WI38 (cell line): Measurements from ENCODE around the gene IFIT1B.

Experiments used
- H3K4me3 ChIP-seq: 2 replicates; pipeline ENCODE4 v1.5.1; 2011; ENCODE audit warnings: low read depth, mild to moderate bottlenecking, control low read depth, low read length
- TF ChIP-seq, protein P1 (sequence below): IDR thresholded peaks from 2 replicates; pipeline ENCODE4 v1.5.1; 2012; ENCODE audit warnings: low read depth, mild to moderate bottlenecking, control low read depth, low read length

IFIT1B gene

GRCh38 chr10:89362929-89363328 is 14.9 kb upstream of the IFIT1B start:
- no peak overlapping the region for H3K4me3 ChIP-seq
- TF ChIP-seq, protein P1, sequence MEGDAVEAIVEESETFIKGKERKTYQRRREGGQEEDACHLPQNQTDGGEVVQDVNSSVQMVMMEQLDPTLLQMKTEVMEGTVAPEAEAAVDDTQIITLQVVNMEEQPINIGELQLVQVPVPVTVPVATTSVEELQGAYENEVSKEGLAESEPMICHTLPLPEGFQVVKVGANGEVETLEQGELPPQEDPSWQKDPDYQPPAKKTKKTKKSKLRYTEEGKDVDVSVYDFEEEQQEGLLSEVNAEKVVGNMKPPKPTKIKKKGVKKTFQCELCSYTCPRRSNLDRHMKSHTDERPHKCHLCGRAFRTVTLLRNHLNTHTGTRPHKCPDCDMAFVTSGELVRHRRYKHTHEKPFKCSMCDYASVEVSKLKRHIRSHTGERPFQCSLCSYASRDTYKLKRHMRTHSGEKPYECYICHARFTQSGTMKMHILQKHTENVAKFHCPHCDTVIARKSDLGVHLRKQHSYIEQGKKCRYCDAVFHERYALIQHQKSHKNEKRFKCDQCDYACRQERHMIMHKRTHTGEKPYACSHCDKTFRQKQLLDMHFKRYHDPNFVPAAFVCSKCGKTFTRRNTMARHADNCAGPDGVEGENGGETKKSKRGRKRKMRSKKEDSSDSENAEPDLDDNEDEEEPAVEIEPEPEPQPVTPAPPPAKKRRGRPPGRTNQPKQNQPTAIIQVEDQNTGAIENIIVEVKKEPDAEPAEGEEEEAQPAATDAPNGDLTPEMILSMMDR, result no peak

- TF ChIP-seq, protein P1, result no peak
- H3K4me3 ChIP-seq, result no peak overlapping the region
These were observed 14.0 kb upstream of the IFIT1B start for GRCh38 chr10:89363729-89364442.

- TF ChIP-seq, protein P1, result no peak
These were observed 13.3 kb upstream of the IFIT1B start for GRCh38 chr10:89364531-89364930.

GRCh38 chr10:89367529-89367928 is 10.3 kb upstream of the IFIT1B start:
- no peak overlapping the region for H3K4me3 ChIP-seq
- TF ChIP-seq, protein P1, result no peak

More at GRCh38 chr10:89364531-89364930, 13.3 kb upstream of the IFIT1B start:
- H3K4me3 ChIP-seq, result no peak overlapping the region

DNA sequence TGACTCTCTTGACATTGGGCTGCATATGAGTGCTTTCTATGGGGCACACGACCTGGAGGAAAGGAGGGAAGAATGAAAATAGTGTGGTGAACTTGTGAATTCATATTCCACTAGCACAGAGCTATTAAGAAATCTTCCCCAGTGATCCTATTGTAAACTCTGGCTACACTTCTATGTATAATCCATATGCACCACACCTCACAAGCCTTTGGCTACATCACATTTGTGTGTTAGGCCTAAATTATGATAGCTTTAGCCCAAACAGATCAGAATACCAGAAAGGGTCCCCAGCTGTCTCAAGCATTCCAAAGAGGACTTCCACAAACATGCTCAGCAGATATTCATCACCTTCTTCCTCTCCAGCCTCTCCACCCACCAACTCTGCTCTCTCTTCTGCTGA is 9.7 kb upstream of the IFIT1B start:
- no peak overlapping the region for H3K4me3 ChIP-seq
- TF ChIP-seq, protein P1, result no peak

DNA sequence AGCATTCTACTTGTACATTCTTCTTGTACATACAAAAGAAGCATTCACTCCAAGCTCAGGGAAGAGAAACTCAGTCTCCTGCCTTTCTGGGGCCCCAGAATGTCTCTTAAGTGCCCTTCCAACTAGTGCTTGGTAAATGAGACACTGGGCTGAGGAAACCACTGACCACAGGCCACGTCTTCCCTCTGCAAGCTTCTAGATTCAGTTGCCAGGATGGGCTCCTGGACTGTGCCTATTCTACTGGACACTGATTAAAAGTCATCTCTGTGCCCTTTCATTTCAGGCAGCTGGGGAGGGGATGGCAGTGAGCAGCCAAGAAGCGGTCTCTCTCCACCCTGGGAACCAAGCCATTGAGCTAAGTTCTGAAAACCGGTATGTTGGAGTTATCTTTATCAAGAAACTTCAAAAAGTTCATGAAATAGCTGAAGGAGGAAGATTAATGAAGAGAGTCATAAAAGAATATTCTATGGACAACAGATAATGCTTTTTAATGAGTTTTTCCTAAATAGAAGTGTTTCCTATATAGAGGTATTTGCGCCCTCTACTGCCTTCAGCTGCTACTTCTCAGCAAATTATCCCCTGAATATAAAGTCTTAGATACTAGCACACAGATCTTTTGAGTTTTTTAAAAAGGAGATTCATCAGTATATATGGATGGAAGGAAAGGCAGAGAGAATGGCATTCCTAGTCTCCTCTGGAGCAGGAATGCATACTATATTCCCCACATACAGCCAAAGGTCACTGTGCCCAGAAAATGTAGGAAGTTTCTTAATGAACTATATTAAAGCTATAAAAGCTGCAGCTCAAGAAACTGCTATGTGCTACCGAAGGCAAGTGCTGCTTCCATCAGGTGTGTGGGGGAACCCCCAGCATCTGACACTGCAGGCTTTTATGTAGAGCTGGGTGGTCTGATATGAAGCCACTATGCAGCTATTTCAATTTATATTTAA is 8.4 kb upstream of the IFIT1B start:
- TF ChIP-seq, protein P1, result peak; percentile 42; the same call in 1 of the 2 replicates
- no peak overlapping the region for H3K4me3 ChIP-seq

- H3K4me3 ChIP-seq, result no peak overlapping the region
These were observed 6.8 kb upstream of the IFIT1B start for GRCh38 chr10:89371079-89371478.

More at GRCh38 chr10:89371079-89371478, 6.8 kb upstream of the IFIT1B start:
- TF ChIP-seq, protein P1, result no peak
